Measurements from ENCODE around the gene PM20D2.
"Not testable (repeated sequence)": the region's sequence is repeated elsewhere in the genome, so short reads cannot be mapped to it uniquely, and the experiment has no call there.

- not testable (repeated sequence) for TF ChIP-seq EZH2phosphoT487 (IDR thresholded peaks at IDR 0.05; ENCODE audit: insufficient read depth, low read depth); EZH2 (IDR thresholded peaks at IDR 0.05; ENCODE audit: insufficient read depth, poor library complexity, severe bottlenecking)
Measured at GRCh38 chr6:89128256-89128671, 17.6 kb upstream of the PM20D2 start.

Data from GM23248 (cell line).